ENCODE measurements around the gene PRTN3.

PRTN3 gene

DNA sequence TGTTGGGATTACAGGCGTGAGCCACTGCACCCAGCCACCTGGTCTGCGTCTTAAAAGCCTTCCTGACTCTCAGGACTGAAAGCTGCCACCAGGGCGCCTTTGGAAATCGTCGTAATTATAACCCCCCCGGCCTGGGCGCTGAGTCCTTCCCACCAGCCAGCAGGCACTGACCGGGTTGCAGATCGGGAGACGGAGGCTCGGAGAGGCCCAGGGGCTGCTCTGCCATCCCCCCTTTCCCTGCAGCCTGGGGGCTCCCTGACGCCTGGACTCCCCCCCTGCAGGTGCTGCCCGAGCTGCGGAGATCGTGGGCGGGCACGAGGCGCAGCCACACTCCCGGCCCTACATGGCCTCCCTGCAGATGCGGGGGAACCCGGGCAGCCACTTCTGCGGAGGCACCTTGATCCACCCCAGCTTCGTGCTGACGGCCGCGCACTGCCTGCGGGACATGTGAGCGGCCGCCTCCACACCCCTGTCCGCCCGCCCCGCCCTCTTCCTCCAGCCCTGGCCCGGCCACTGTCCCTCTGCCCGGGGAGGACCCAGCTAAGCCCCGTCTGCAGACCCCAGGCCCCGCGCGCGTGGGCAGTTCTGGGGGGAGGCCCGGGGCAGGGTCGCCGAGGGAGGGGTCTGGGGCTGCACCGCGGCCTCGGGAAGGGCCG is 2.5 kb downstream of the PRTN3 start:
- no peak overlapping the region for H3K9ac ChIP-seq (ENCODE audit: low read length)
- no peak overlapping the region for H3K27ac ChIP-seq (ENCODE audit: low read length)
- H3K36me3 ChIP-seq (replicated peaks; ENCODE audit: low read depth, low read length), result no peaks in the 10 kb centered on the region
- peaks cover 19% of the 10 kb centered on the region for H3K4me1 ChIP-seq (ENCODE audit: low read length)
- no peak overlapping the region for H3K4me3 ChIP-seq (ENCODE audit: low read length)
- H3K4me2 ChIP-seq (ENCODE audit: low read length), result no peak overlapping the region
- H4K20me1 ChIP-seq (ENCODE audit: insufficient read depth, low read length), result no peaks in the 10 kb centered on the region
- peaks cover 11% of the 10 kb centered on the region for H3K27me3 ChIP-seq (ENCODE audit: low read depth, low read length)
- no peak overlapping the region for H2AFZ ChIP-seq (ENCODE audit: low read depth, low read length)
- TF ChIP-seq, protein P1, sequence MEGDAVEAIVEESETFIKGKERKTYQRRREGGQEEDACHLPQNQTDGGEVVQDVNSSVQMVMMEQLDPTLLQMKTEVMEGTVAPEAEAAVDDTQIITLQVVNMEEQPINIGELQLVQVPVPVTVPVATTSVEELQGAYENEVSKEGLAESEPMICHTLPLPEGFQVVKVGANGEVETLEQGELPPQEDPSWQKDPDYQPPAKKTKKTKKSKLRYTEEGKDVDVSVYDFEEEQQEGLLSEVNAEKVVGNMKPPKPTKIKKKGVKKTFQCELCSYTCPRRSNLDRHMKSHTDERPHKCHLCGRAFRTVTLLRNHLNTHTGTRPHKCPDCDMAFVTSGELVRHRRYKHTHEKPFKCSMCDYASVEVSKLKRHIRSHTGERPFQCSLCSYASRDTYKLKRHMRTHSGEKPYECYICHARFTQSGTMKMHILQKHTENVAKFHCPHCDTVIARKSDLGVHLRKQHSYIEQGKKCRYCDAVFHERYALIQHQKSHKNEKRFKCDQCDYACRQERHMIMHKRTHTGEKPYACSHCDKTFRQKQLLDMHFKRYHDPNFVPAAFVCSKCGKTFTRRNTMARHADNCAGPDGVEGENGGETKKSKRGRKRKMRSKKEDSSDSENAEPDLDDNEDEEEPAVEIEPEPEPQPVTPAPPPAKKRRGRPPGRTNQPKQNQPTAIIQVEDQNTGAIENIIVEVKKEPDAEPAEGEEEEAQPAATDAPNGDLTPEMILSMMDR (IDR thresholded peaks at IDR 0.05; ENCODE audit: low read depth, low read length), result no peak
- TF ChIP-seq EZH2phosphoT487 (IDR thresholded peaks at IDR 0.05; ENCODE audit: low read depth), result no peak
- H3K9me3 ChIP-seq (ENCODE audit: insufficient read depth, low read length), result no peaks in the 10 kb centered on the region
- no peaks in the 10 kb centered on the region for H3K79me2 ChIP-seq (ENCODE audit: low read length)

DNA sequence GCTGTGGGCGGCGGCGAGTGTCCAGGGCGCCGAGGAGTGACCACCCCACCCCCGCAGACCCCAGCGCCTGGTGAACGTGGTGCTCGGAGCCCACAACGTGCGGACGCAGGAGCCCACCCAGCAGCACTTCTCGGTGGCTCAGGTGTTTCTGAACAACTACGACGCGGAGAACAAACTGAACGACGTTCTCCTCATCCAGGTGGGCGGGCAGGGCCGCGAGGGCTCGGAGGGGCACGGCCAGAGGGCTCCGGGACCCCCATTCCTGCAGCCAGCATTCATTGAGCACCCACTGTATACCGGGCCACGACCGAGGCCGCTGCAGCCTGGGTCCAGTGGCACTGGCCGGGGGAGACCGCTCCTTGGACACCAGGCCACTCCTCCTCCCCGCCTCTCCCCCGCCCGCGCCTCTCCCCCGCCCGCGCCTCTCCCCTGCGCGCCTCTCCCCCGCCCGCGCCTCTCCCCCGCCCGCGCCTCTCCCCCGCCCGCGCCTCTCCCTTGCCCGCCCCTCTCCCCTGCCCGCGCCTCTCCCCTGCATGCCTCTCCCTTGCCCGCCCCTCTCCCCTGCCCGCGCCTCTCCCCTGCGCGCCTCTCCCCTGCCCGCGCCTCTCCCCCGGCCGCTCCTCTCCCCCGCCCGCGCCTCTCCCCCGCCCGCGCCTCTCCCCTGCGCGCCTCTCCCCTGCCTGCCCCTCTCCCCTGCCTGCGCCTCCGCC is 3.2 kb downstream of the PRTN3 start:
- H4K20me1 ChIP-seq (ENCODE audit: insufficient read depth, low read length), result no peaks in the 10 kb centered on the region
- H3K4me3 ChIP-seq (ENCODE audit: low read length), result peak overlapping the region; percentile 48
- peak overlapping the region; percentile 87; the same call in 1 of the 2 replicates for H2AFZ ChIP-seq (ENCODE audit: low read depth, low read length)
- no peak for TF ChIP-seq EZH2phosphoT487 (IDR thresholded peaks at IDR 0.05; ENCODE audit: low read depth)
- TF ChIP-seq, protein P1 (IDR thresholded peaks at IDR 0.05; ENCODE audit: low read depth, low read length), result no peak
- peak overlapping the region; percentile 84 for H3K4me2 ChIP-seq (ENCODE audit: low read length)
- H3K4me1 ChIP-seq (ENCODE audit: low read length), result peaks cover 19% of the 10 kb centered on the region
- peak overlapping the region; percentile 45; the same call in 1 of the 2 replicates for H3K9ac ChIP-seq (ENCODE audit: low read length)
- no peaks in the 10 kb centered on the region for H3K9me3 ChIP-seq (ENCODE audit: insufficient read depth, low read length)
- H3K27ac ChIP-seq (ENCODE audit: low read length), result no peak overlapping the region
- H3K27me3 ChIP-seq (ENCODE audit: low read depth, low read length), result peaks cover 14% of the 10 kb centered on the region
- H3K79me2 ChIP-seq (ENCODE audit: low read length), result no peaks in the 10 kb centered on the region
- no peaks in the 10 kb centered on the region for H3K36me3 ChIP-seq (replicated peaks; ENCODE audit: low read depth, low read length)

DNA sequence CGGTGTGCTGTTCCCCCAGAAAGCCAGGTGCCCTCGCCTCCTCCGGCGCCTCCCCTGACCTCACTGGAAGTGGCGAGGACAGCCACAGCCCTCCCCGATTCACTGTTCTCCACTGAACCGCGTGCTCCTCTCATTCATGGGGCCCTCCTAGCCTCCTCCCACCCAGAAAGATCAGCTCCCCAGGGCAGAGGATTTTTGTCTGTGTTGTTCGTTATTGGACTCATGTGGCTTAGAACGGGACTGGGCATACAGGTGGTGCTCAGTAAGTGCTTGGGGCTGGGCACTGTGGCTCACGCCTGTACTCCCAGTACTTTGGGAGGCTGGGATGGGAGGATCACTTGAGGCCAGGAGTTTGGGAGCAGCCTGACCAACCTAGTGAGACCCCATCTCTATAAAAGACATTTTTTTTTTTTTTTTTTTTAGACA is 3.8 kb downstream of the PRTN3 start:
- H3K27me3 ChIP-seq (ENCODE audit: low read depth, low read length), result peaks cover 19% of the 10 kb centered on the region
- no peaks in the 10 kb centered on the region for H3K36me3 ChIP-seq (replicated peaks; ENCODE audit: low read depth, low read length)
- H2AFZ ChIP-seq (ENCODE audit: low read depth, low read length), result peak overlapping the region; percentile 87
- H3K9me3 ChIP-seq (ENCODE audit: insufficient read depth, low read length), result no peaks in the 10 kb centered on the region
- H4K20me1 ChIP-seq (ENCODE audit: insufficient read depth, low read length), result no peaks in the 10 kb centered on the region
- no peak for TF ChIP-seq EZH2phosphoT487 (IDR thresholded peaks at IDR 0.05; ENCODE audit: low read depth)
- peak overlapping the region; percentile 84 for H3K4me2 ChIP-seq (ENCODE audit: low read length)
- H3K4me1 ChIP-seq (ENCODE audit: low read length), result peaks cover 19% of the 10 kb centered on the region
- H3K4me3 ChIP-seq (ENCODE audit: low read length), result peak overlapping the region; percentile 48
- no peaks in the 10 kb centered on the region for H3K79me2 ChIP-seq (ENCODE audit: low read length)
- H3K27ac ChIP-seq (ENCODE audit: low read length), result no peak overlapping the region
- peak overlapping the region; percentile 45; the same call in 1 of the 2 replicates for H3K9ac ChIP-seq (ENCODE audit: low read length)

GRCh38 chr19:845707-846521 is 5.1 kb downstream of the PRTN3 start:
- no peak overlapping the region for H3K27ac ChIP-seq (ENCODE audit: low read length)
- peaks cover 19% of the 10 kb centered on the region for H3K4me1 ChIP-seq (ENCODE audit: low read length)
- peaks cover 20% of the 10 kb centered on the region for H3K27me3 ChIP-seq (ENCODE audit: low read depth, low read length)
- no peak overlapping the region for H3K9ac ChIP-seq (ENCODE audit: low read length)
- H4K20me1 ChIP-seq (ENCODE audit: insufficient read depth, low read length), result no peaks in the 10 kb centered on the region
- no peaks in the 10 kb centered on the region for H3K36me3 ChIP-seq (replicated peaks; ENCODE audit: low read depth, low read length)
- no peak overlapping the region for H2AFZ ChIP-seq (ENCODE audit: low read depth, low read length)
- no peak for TF ChIP-seq EZH2phosphoT487 (IDR thresholded peaks at IDR 0.05; ENCODE audit: low read depth)
- TF ChIP-seq, protein P1 (IDR thresholded peaks at IDR 0.05; ENCODE audit: low read depth, low read length), result no peak
- H3K79me2 ChIP-seq (ENCODE audit: low read length), result no peaks in the 10 kb centered on the region
- H3K4me2 ChIP-seq (ENCODE audit: low read length), result peak overlapping the region; percentile 84
- peak overlapping the region; percentile 46 for H3K4me3 ChIP-seq (ENCODE audit: low read length)
- H3K9me3 ChIP-seq (ENCODE audit: insufficient read depth, low read length), result no peaks in the 10 kb centered on the region
